Measurements from ENCODE around the gene AP2M1. TPM values are rescaled to one million over a fixed set of nuclear protein-coding genes. Genes with fewer than 3 reads are reported as not detected.

AP2M1 gene
- total and polyA plus RNA-seq, 2 of the 13 experiments (the other 11 are each of a cell fraction or from before 2014, with no cell fraction given) = 126 to 146 TPM

GRCh38 chr3:184133840-184134745 is 40.6 kb upstream of the AP2M1 start (continued):
- TF ChIP-seq ZNF691 (CRISPR knock-in tag; IDR thresholded peaks at IDR 0.05; ENCODE audit: borderline replicate concordance, low read depth) (peak; percentile 49; the same call in 1 of the 2 replicates), REST (IDR thresholded peaks at IDR 0.05; ENCODE audit: borderline replicate concordance in 1 of 2, low read depth in 1 of 2, low read length in 2 of 2) (0 out of 4 replicates have a peak, but pooled peaks of 1 of the 2 experiments have one; percentile 16), ZBTB20 (CRISPR knock-in tag; IDR thresholded peaks at IDR 0.05; ENCODE audit: borderline replicate concordance, low read depth) (no peak), THAP9 (CRISPR knock-in tag; IDR thresholded peaks at IDR 0.05; ENCODE audit: borderline replicate concordance) (peak; percentile 88; the same call in 1 of the 2 replicates), ZFP91 (CRISPR knock-in tag; IDR thresholded peaks at IDR 0.05; ENCODE audit: borderline replicate concordance) (peak; percentile 49), MXD1 (CRISPR knock-in tag; IDR thresholded peaks at IDR 0.05) (peak; percentile 78), KLF16 (CRISPR knock-in tag; IDR thresholded peaks at IDR 0.05) (peak in 1 of 2 experiments; percentile 26; a peak in 1 of 4 replicates), ZUFSP (CRISPR knock-in tag; IDR thresholded peaks at IDR 0.05; ENCODE audit: borderline replicate concordance) (no peak), TERF1 (CRISPR knock-in tag; IDR thresholded peaks at IDR 0.05) (no peak), ZNF382 (CRISPR knock-in tag; IDR thresholded peaks at IDR 0.05; ENCODE audit: borderline replicate concordance) (no peak), CENPBD1 (CRISPR knock-in tag; IDR thresholded peaks at IDR 0.05; ENCODE audit: borderline replicate concordance, low read depth) (0 out of 2 replicates have a peak, but pooled peaks have one; percentile 69)
